Stimulated activated CD4-positive, alpha-beta T cell treated with anti-CD3 and anti-CD28 coated beads, Interleukin-15, amount 100 ng/mL, for 1 hour (primary cell): ENCODE measurements around the gene MGLL.

ENCODE experiments used
- DNase-seq, 2 donors: peaks; one replicate each; pipeline ENCODE4 v3.0.0-alpha.2; 2020; ENCODE audit warnings: low read depth in 1 of 2, low spot score in 1 of 2

MGLL gene

GRCh38 chr3:127814325-127814781 is 8.0 kb downstream of the MGLL start:
- DNase-seq: no peak

GRCh38 chr3:127812151-127812550 is 10.2 kb downstream of the MGLL start:
- DNase-seq: no peak

GRCh38 chr3:127811717-127812116 is 10.6 kb downstream of the MGLL start:
- no peak for DNase-seq

GRCh38 chr3:127809611-127810010 is 12.7 kb downstream of the MGLL start:
- no peak for DNase-seq

- DNase-seq: no peak
These were observed 13.1 kb downstream of the MGLL start for GRCh38 chr3:127809211-127809610.

- no peak for DNase-seq
These were observed 14.1 kb downstream of the MGLL start for GRCh38 chr3:127808197-127808596.

GRCh38 chr3:127805026-127805753 is 17.1 kb downstream of the MGLL start:
- no peak for DNase-seq

GRCh38 chr3:127804141-127804540 is 18.2 kb downstream of the MGLL start:
- no peak for DNase-seq

- DNase-seq: no peak
These were observed 18.7 kb downstream of the MGLL start for GRCh38 chr3:127803619-127804018.

GRCh38 chr3:127802606-127803005 is 19.7 kb downstream of the MGLL start:
- no peak for DNase-seq

- no peak for DNase-seq
These were observed 20.5 kb downstream of the MGLL start for GRCh38 chr3:127801731-127802313.

GRCh38 chr3:127800508-127800907 is 21.8 kb downstream of the MGLL start:
- no peak for DNase-seq

- no peak for DNase-seq
These were observed 22.7 kb downstream of the MGLL start for GRCh38 chr3:127799476-127800222.

- no peak for DNase-seq
These were observed 23.6 kb downstream of the MGLL start for GRCh38 chr3:127798716-127799115.

GRCh38 chr3:127796831-127797150 is 25.5 kb downstream of the MGLL start:
- no peak for DNase-seq

GRCh38 chr3:127796045-127796830 is 26.1 kb downstream of the MGLL start:
- DNase-seq: no peak

GRCh38 chr3:127794972-127795371 is 27.3 kb downstream of the MGLL start:
- no peak for DNase-seq

- DNase-seq: no peak
These were observed 27.9 kb downstream of the MGLL start for GRCh38 chr3:127794402-127794801.

GRCh38 chr3:127792541-127793292 is 29.6 kb downstream of the MGLL start:
- DNase-seq: no peak

- DNase-seq: no peak
These were observed 30.9 kb downstream of the MGLL start for GRCh38 chr3:127791221-127791913.
